Neural crest cell (in vitro differentiated cells): ENCODE data around the gene RPL37A. TPM values are rescaled to one million over a fixed set of nuclear protein-coding genes. Genes with fewer than 3 reads are reported as not detected.

Experiments
- DNase-seq: peaks from one replicate; pipeline ENCODE4 v3.0.0; 2021; ENCODE audit warnings: low read depth, mixed read lengths, low spot score
- H3K27ac Mint-ChIP-seq: one replicate; pipeline ENCODE4 v1.8.0; 2021; ENCODE audit warnings: mild to moderate bottlenecking, mixed read lengths; ENCODE audit not compliant: unreplicated experiment
- H3K27me3 Mint-ChIP-seq: 2 replicates; pipeline ENCODE4 v1.8.0; 2021; ENCODE audit warnings: low read depth, mild to moderate bottlenecking, mixed read lengths
- H3K36me3 Mint-ChIP-seq: 2 replicates; pipeline ENCODE4 v1.8.0; 2021; ENCODE audit warnings: low read depth, mild to moderate bottlenecking, mixed read lengths
- H3K4me1 Mint-ChIP-seq: 2 replicates; pipeline ENCODE4 v1.8.0; 2021; ENCODE audit warnings: mixed read lengths
- H3K4me3 Mint-ChIP-seq: one replicate; pipeline ENCODE4 v1.8.0; 2021; ENCODE audit warnings: mild to moderate bottlenecking, mixed read lengths
- H3K9me3 Mint-ChIP-seq: 2 replicates; pipeline ENCODE4 v1.8.0; 2021; ENCODE audit warnings: mixed read lengths
- total RNA-seq: library from RNA; stranded (reverse); gene quantifications from 2 replicates; pipeline ENCODE4 v1.2.1, GENCODE V29; 2021
- TF ChIP-seq, protein P1 (sequence below): fragments of 200-600 bp; sonication (generic); conservative IDR thresholded peaks from 2 replicates; pipeline ENCODE4 v1.5.0; 2021; ENCODE audit warnings: antibody characterized with exemption, mild to moderate bottlenecking

RPL37A gene
- total RNA-seq, 1 donor from 2014 or later = 3,339 TPM

- no peaks in the 10 kb centered on the region for H3K9me3 Mint-ChIP-seq
- TF ChIP-seq, protein P1, sequence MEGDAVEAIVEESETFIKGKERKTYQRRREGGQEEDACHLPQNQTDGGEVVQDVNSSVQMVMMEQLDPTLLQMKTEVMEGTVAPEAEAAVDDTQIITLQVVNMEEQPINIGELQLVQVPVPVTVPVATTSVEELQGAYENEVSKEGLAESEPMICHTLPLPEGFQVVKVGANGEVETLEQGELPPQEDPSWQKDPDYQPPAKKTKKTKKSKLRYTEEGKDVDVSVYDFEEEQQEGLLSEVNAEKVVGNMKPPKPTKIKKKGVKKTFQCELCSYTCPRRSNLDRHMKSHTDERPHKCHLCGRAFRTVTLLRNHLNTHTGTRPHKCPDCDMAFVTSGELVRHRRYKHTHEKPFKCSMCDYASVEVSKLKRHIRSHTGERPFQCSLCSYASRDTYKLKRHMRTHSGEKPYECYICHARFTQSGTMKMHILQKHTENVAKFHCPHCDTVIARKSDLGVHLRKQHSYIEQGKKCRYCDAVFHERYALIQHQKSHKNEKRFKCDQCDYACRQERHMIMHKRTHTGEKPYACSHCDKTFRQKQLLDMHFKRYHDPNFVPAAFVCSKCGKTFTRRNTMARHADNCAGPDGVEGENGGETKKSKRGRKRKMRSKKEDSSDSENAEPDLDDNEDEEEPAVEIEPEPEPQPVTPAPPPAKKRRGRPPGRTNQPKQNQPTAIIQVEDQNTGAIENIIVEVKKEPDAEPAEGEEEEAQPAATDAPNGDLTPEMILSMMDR = no peak
- H3K4me1 Mint-ChIP-seq = peaks cover 74% of the 10 kb centered on the region
- H3K36me3 Mint-ChIP-seq = peaks cover 54% of the 10 kb centered on the region
- H3K27me3 Mint-ChIP-seq = no peaks in the 10 kb centered on the region
- H3K27ac Mint-ChIP-seq = no peak overlapping the region
- no peak for DNase-seq
- H3K4me3 Mint-ChIP-seq = peak overlapping the region; percentile 99
These were observed 3.2 kb downstream of the RPL37A start for GRCh38 chr2:216501854-216502253.

GRCh38 chr2:216502381-216503158, 3.9 kb downstream of the RPL37A start:
- Mint-ChIP-seq H3K36me3 (peaks cover 54% of the 10 kb centered on the region), H3K4me1 (peaks cover 72% of the 10 kb centered on the region), H3K27ac (no peak overlapping the region), H3K4me3 (peak overlapping the region; percentile 73), H3K27me3 (no peaks in the 10 kb centered on the region), H3K9me3 (no peaks in the 10 kb centered on the region)
- TF ChIP-seq, protein P1 = no peak
- DNase-seq = no peak

GRCh38 chr2:216503159-216503629, 4.5 kb downstream of the RPL37A start:
- Mint-ChIP-seq H3K27me3 (peaks cover 3% of the 10 kb centered on the region), H3K36me3 (peaks cover 54% of the 10 kb centered on the region), H3K4me1 (peaks cover 69% of the 10 kb centered on the region), H3K4me3 (peak overlapping the region; percentile 73), H3K9me3 (no peaks in the 10 kb centered on the region), H3K27ac (no peak overlapping the region)
- TF ChIP-seq, protein P1 = no peak
- DNase-seq = no peak

GRCh38 chr2:216503697-216504375, 5.2 kb downstream of the RPL37A start:
- Mint-ChIP-seq H3K27ac (peak overlapping the region; percentile 16), H3K36me3 (peaks cover 54% of the 10 kb centered on the region), H3K9me3 (no peaks in the 10 kb centered on the region), H3K4me1 (peaks cover 65% of the 10 kb centered on the region), H3K4me3 (peak overlapping the region; percentile 28), H3K27me3 (peaks cover 5% of the 10 kb centered on the region)
- TF ChIP-seq, protein P1 = no peak
- no peak for DNase-seq

DNA sequence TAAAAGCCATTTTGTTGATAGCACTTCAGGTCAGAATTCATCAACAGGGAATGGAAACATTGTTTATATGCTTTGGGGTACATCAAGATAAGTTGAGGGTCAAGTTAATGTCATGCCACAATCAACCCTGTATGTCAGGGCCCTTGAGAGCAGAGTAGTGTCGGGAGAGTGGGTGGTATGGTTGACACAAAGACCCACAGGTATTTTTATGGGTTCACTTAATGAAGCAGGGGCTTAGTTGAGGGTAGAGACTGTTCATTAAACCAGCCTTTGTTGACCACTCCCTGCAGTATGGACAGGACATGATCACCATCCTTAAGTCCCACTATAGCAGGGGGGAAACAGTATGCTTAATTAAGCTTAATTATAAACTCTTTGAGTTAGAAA, 5.7 kb downstream of the RPL37A start:
- peaks cover 5% of the 10 kb centered on the region for H3K27me3 Mint-ChIP-seq
- H3K4me1 Mint-ChIP-seq = peaks cover 61% of the 10 kb centered on the region
- H3K9me3 Mint-ChIP-seq = no peaks in the 10 kb centered on the region
- TF ChIP-seq, protein P1 = no peak
- H3K27ac Mint-ChIP-seq = no peak overlapping the region
- peak overlapping the region; percentile 28 for H3K4me3 Mint-ChIP-seq
- peaks cover 49% of the 10 kb centered on the region for H3K36me3 Mint-ChIP-seq
- no peak for DNase-seq
